IgD-negative memory B cell (primary cell): ENCODE data around the gene RPS19BP1. TPM values are rescaled to one million over a fixed set of nuclear protein-coding genes. Genes with fewer than 3 reads are reported as not detected.
"Not testable (repeated sequence)": the region's sequence is repeated elsewhere in the genome, so short reads cannot be mapped to it uniquely, and the experiment has no call there.

Experiments
- H3K27ac Mint-ChIP-seq, 3 donors: one replicate each; pipeline ENCODE4 v1.8.0; 2020 to 2022; ENCODE audit warnings: mild to moderate bottlenecking in 3 of 3, mixed read lengths in 3 of 3, moderate library complexity in 1 of 3
- H3K27me3 Mint-ChIP-seq: one replicate; pipeline ENCODE4 v1.8.0; 2021; ENCODE audit warnings: mixed read lengths
- H3K36me3 Mint-ChIP-seq: one replicate; pipeline ENCODE4 v1.8.0; 2020; ENCODE audit warnings: mild to moderate bottlenecking, mixed read lengths
- H3K4me1 Mint-ChIP-seq, 3 donors: one replicate each; pipeline ENCODE4 v1.8.0; 2020 to 2022; ENCODE audit warnings: mixed read lengths in 3 of 3, mild to moderate bottlenecking in 1 of 3
- H3K4me3 Mint-ChIP-seq, 4 donors: one replicate each; pipeline ENCODE4 v1.8.0; 2020 to 2022; ENCODE audit warnings: mild to moderate bottlenecking in 4 of 4, mixed read lengths in 4 of 4, moderate library complexity in 3 of 4
- H3K9me3 Mint-ChIP-seq, 3 donors: one replicate each; pipeline ENCODE4 v1.8.0; 2020 to 2021; ENCODE audit warnings: mixed read lengths in 3 of 3, mild to moderate bottlenecking in 1 of 3
- polyA plus RNA-seq: library from polyadenylated mRNA; unstranded; fragments of 300-500 nt; fragmentation: Illumina TruSeq; gene quantifications from one replicate; pipeline ENCODE4 v1.2.3, GENCODE V29; 2021

RPS19BP1 gene
- polyA plus RNA-seq, 1 donor from 2014 or later, result 156 TPM

DNA sequence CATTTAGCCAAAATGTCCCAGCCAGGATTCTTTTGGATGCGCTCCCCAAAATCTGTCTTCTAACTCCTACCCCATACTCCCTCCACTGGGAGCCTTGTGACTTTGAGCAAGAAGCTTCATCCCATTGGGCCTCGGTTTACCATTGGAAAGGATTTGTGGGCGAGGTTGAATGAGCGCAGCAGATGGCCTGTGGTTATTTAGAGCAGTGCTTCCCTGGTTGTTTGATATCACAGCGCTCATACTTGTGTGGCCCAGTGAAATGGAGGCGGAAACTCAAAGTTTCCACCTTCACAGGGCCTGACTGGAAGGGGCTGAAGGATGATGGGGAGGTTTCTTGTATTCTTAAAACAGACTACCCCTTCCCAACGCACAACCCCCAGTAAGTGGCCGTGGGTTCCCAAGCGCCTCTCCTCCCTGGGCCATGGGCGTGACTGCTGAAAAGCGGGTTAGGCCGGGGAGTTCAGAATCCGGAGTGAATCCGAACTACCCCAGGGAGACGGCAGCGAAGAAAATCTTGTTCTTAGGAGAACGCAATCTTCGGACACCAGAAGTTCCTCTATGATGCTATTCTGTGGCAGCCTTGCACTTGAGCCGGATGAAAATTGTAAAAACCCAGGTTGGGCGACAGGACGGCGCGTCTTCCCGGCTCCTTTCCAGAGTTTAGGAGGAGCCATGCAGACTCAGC is 13.4 kb downstream of the RPS19BP1 start:
- peaks cover 4% of the 10 kb centered on the region for H3K36me3 Mint-ChIP-seq
- no peaks in the 10 kb centered on the region for H3K27me3 Mint-ChIP-seq
- peak overlapping the region; percentile 85 to 99 (median 96) for H3K4me3 Mint-ChIP-seq
- peaks cover 29 to 40% (median 30%) of the 10 kb centered on the region in 3 donors for H3K4me1 Mint-ChIP-seq
- peaks cover 0 to 2% (median 0%) of the 10 kb centered on the region in 3 donors for H3K9me3 Mint-ChIP-seq
- H3K27ac Mint-ChIP-seq, result peak overlapping the region in 2 of 3 donors; percentile 93 to 95

DNA sequence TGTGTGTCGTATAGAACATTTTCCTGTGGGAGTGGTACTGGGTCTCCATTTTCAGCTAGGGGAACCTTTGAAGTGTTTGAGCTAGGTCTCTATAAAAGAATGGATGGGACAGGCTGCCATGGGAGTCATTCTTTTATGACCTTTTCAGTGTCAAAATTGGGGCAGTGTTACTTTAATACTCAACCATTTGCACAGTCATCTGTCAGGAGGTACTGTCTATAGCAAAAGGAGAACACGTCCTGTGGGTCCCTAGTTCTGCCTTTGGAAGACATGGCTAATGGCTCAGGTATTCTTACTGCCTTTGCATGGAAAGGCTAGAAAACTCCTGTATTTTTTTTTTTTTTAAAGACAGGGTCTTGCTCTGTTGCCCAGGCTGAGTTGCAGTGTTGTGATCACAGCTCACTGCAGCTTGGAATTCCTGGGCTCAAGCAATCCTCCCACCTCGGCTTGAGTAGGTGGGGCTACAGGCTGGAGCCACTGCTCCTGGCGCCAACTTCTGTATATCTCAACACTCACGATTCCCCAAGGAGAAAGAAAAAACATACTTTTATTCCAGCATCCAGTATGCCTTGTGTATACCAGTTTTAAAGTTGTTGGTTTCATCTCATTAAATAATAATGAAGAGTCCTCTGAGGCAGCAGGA is 14.3 kb downstream of the RPS19BP1 start:
- Mint-ChIP-seq H3K27me3 (no peaks in the 10 kb centered on the region), H3K9me3 (peaks cover 0 to 2% (median 0%) of the 10 kb centered on the region in 3 donors), H3K36me3 (peaks cover 4% of the 10 kb centered on the region), H3K27ac (peak overlapping the region in 2 of 3 donors; percentile 63 to 95), H3K4me1 (peaks cover 28 to 36% (median 30%) of the 10 kb centered on the region in 3 donors), H3K4me3 (peak overlapping the region; percentile 39 to 85 (median 59))

DNA sequence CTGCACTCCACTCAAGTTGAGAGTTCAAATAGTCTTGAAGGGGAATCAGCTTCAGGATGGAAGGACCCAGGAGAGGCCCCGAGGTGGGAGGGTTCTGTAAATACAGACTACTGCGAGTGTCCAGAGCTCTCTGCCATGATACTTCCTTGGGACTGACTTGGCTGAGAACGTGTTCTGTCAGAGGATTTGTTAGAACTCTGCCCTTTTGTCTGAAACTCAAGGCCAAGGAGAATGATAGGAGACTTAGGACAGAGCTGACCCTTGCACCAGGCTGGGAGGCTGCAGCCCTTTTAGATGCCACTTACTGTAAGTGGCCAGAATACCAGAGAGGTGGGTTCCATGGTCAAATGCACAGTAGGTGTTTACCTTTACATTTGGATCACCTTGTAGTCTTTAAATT is 15.1 kb downstream of the RPS19BP1 start:
- Mint-ChIP-seq H3K27ac (peak overlapping the region in 1 of 3 donors; percentile 10), H3K4me3 (peak overlapping the region in 2 of 4 donors; percentile 54 to 85), H3K4me1 (peaks cover 20 to 28% (median 26%) of the 10 kb centered on the region in 3 donors)

DNA sequence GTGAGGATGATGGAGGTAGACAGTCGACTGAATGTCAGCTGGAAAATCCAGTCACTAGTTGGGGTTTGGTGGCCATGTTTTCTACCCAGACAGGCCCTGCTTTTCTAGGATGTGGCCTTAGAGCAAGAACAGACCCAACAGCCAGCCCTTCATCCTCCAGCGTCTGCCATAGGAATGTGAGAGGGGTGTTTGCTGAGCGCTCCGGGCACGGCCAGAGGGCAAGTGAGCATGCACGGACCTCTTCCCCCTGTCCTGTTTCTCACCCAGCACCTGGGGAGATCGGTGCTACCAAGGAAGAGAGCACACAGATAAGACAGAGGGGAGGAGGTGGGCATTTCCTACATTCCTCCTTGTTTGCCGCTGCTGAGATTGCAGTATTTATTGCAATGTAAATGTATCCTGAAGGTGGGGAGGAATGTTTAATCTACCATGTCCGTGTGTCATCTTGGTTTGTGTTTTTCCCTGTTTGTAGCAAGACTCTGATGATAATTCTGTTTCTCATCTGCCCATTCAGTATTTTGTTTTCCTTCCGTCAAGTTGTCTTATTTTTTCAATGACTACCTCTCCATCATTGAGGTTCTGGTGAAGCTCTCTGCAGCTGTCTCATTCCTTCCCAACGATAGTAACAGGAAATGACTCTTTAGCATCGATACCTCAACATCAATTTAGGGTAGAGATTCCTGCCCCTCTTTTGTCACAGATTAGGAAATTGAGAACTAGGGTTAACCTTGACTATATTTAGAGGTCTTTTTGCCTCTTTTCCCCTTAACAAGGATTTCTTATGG is 17.1 kb downstream of the RPS19BP1 start:
- H3K4me1 Mint-ChIP-seq, result peaks cover 7 to 18% (median 17%) of the 10 kb centered on the region in 3 donors
- H3K27ac Mint-ChIP-seq, result peak overlapping the region; percentile 38 to 89 (median 47)
- H3K9me3 Mint-ChIP-seq, result peaks cover 0 to 2% (median 0%) of the 10 kb centered on the region in 3 donors
- H3K4me3 Mint-ChIP-seq, result peak overlapping the region in 1 of 4 donors; percentile 57
- H3K27me3 Mint-ChIP-seq, result no peaks in the 10 kb centered on the region
- H3K36me3 Mint-ChIP-seq, result no peaks in the 10 kb centered on the region

More for the DNA sequence above, 15.1 kb downstream of the RPS19BP1 start:
- peaks cover 4% of the 10 kb centered on the region for H3K36me3 Mint-ChIP-seq
- H3K27me3 Mint-ChIP-seq, result no peaks in the 10 kb centered on the region
- peaks cover 0 to 2% (median 0%) of the 10 kb centered on the region in 3 donors for H3K9me3 Mint-ChIP-seq

DNA sequence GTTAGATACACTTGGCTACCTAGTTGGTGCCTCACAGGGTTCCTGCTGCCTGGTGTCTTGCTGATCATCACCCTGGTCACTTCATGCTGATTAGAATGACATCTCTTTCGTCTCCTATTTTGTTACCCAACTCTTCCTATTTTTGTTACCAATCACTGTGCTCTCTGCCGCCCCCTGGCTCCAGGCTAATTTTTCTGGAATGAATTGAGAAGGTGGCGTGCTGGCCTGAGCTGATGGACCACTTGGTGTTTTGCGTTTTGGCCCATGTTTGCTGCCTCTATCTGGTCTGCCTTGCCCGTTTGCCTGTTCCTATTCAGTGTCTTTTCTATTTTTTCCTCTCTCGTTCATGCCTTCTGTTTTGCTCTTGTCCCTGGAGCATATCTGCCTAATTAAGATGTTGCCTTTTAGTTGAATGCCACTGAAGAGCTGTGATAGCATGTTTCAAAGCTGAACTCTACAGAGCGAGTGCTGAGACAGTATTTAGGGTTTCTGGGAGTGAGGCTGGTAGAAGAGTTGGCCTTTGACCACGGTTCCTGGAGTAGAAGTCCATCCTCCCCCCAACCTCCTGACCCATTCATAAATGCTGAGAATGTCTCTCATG is 18.1 kb downstream of the RPS19BP1 start:
- Mint-ChIP-seq H3K27ac (peak overlapping the region in 2 of 3 donors; percentile 74 to 78), H3K4me1 (peaks cover 11 to 22% (median 17%) of the 10 kb centered on the region in 3 donors), H3K9me3 (no peaks in the 10 kb centered on the region), H3K4me3 (peak overlapping the region in 1 of 4 donors; percentile 77), H3K36me3 (no peaks in the 10 kb centered on the region), H3K27me3 (no peaks in the 10 kb centered on the region)

DNA sequence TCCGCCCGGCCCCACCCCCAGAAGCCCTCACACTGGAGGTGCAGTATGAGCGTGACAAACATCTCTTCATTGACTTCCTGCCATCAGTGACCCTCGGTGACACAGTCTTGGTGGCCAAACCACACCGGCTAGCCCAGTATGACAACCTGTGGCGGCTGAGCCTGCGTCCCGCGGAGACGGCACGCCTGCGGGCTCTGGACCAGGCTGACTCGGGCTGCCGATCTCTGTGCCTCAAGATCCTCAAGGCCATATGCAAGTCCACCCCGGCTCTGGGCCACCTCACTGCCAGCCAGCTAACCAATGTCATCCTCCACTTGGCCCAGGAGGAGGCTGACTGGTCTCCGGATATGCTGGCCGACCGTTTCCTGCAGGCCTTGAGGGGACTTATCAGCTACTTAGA is 18.8 kb downstream of the RPS19BP1 start:
- Mint-ChIP-seq H3K27ac (no peak overlapping the region), H3K4me3 (peak overlapping the region in 1 of 4 donors; percentile 75), H3K36me3 (peaks cover 3% of the 10 kb centered on the region), H3K4me1 (peaks cover 16 to 21% (median 21%) of the 10 kb centered on the region in 3 donors), H3K9me3 (no peaks in the 10 kb centered on the region), H3K27me3 (no peaks in the 10 kb centered on the region)

DNA sequence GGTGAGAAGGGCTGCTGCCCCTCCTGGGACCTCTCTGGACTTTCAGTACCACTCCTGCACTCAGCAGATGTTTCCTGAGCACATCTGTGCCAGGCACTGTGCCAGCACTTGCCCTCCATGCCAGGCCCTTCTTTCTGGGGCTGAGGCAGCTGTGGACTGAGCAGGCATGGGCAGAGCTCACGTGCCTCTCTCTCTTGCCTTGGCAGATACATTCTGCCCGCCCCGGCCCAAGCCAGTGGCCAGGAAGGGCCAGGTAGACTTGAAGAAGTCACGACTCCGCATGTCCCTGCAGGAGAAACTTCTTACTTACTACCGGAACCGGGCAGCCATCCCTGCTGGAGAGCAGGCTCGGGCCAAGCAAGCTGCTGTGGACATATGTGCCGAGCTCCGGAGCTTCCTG is 20.5 kb downstream of the RPS19BP1 start:
- no peak overlapping the region for H3K27ac Mint-ChIP-seq
- H3K4me3 Mint-ChIP-seq, result no peak overlapping the region
- no peaks in the 10 kb centered on the region for H3K9me3 Mint-ChIP-seq
- H3K36me3 Mint-ChIP-seq, result peaks cover 3% of the 10 kb centered on the region
- H3K27me3 Mint-ChIP-seq, result no peaks in the 10 kb centered on the region
- H3K4me1 Mint-ChIP-seq, result peaks cover 20 to 28% (median 28%) of the 10 kb centered on the region in 3 donors

DNA sequence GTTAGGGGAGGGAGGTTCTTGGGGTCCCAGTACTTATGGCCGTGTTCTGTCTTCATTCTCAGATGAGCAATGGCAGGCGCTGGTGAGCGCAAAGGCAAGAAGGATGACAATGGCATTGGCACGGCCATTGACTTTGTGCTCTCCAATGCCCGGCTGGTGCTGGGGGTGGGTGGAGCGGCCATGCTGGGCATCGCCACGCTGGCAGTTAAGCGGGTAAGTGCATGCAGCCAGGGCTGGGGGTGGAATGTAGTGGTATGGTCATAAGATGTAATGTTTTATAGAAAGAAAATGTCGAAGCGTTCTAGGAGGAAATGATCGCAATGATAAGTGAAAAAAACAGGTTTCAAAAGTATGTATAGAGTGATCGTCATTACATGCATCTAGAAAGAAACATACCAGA is 21.3 kb downstream of the RPS19BP1 start:
- no peaks in the 10 kb centered on the region for H3K9me3 Mint-ChIP-seq
- H3K27me3 Mint-ChIP-seq, result no peaks in the 10 kb centered on the region
- peak overlapping the region in 1 of 3 donors; percentile 31 for H3K27ac Mint-ChIP-seq
- H3K4me3 Mint-ChIP-seq, result peak overlapping the region in 1 of 4 donors; percentile 23
- H3K4me1 Mint-ChIP-seq, result peaks cover 23 to 33% (median 31%) of the 10 kb centered on the region in 3 donors
- peaks cover 5% of the 10 kb centered on the region for H3K36me3 Mint-ChIP-seq

DNA sequence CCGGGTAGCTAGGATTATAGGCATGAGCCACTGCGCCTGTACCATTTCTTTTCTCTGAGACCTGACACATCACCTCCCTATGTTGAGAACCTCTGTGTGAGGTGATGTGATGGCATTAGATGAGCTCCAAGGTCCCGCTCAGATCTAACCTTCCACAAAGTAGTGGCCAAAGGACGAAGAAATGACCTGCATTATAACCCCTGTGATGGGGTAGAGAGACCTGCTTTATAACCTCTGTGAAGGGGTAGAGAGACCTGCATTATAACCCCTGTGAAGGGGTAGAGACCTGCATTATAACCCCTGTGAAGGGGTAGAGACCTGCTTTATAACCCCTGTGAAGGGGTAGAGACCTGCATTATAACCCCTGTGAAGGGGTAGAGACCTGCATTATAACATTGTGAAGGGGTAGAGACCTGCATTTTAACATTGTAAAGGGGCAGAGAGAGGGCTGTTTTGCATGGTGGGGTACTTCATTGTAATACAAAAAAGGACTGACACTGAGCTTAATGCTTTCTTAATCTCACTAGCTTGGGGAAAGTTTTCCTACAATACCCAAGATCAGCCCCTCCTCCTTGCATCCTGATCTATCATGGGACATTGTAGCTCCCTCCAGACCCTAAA is 21.9 kb downstream of the RPS19BP1 start:
- H3K4me3 Mint-ChIP-seq, result peak overlapping the region in 1 of 4 donors; percentile 23
- H3K4me1 Mint-ChIP-seq, result peaks cover 24 to 31% (median 31%) of the 10 kb centered on the region in 3 donors
- H3K9me3 Mint-ChIP-seq, result no peaks in the 10 kb centered on the region
- H3K36me3 Mint-ChIP-seq, result peaks cover 5% of the 10 kb centered on the region
- H3K27ac Mint-ChIP-seq, result peak overlapping the region in 1 of 3 donors; percentile 31
- no peaks in the 10 kb centered on the region for H3K27me3 Mint-ChIP-seq

DNA sequence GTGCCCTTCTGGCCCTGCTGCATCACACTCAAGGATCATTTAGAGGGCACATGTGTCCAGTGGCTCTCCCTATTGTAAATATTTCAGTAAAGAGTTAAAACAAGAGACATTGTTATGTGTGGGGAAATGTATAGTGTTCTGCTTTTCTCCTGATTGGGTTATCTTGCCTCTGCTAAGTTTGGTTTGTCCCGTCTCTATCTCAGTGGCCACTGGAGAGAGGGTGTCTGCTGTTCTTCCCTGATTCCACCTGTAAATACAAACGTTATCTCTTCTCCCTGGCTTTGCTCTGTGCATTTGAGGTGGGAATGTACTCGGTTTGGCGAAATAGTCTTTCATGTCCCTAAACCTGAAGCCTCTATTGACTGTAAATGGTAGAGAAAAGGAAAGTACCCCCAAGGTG is 24.2 kb downstream of the RPS19BP1 start:
- Mint-ChIP-seq H3K27ac (peak overlapping the region in 2 of 3 donors; percentile 13 to 77), H3K27me3 (no peaks in the 10 kb centered on the region), H3K4me3 (peak overlapping the region in 2 of 4 donors; percentile 28 to 63), H3K9me3 (no peaks in the 10 kb centered on the region), H3K4me1 (peaks cover 26 to 32% (median 28%) of the 10 kb centered on the region in 3 donors), H3K36me3 (peaks cover 12% of the 10 kb centered on the region)

DNA sequence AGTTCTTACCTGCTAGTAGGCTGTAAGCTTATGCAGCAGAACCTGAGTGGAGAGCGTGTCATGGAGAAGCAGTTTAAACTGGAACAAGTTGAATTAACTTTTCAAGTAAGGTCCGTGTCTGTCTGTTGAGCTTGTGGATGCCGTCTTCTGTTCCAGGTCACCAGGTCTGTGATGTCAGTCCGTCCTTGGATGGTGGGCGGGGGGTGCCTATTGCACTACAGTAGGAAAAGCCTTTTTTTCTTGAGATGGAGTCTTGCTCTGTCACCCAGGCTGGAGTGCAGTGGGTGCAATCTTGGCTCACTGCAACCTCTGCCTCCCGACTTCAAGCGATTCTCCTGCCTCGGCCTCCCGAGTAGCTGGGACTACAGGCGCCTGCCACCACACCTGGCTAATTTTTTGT is 25.5 kb downstream of the RPS19BP1 start:
- H3K4me3 Mint-ChIP-seq, H3K27me3 Mint-ChIP-seq, H3K9me3 Mint-ChIP-seq: not testable (repeated sequence)
- Mint-ChIP-seq H3K4me1 (peaks cover 32 to 39% (median 32%) of the 10 kb centered on the region in 3 donors), H3K36me3 (peaks cover 14% of the 10 kb centered on the region), H3K27ac (peak overlapping the region in 1 of 3 donors; percentile 12)

DNA sequence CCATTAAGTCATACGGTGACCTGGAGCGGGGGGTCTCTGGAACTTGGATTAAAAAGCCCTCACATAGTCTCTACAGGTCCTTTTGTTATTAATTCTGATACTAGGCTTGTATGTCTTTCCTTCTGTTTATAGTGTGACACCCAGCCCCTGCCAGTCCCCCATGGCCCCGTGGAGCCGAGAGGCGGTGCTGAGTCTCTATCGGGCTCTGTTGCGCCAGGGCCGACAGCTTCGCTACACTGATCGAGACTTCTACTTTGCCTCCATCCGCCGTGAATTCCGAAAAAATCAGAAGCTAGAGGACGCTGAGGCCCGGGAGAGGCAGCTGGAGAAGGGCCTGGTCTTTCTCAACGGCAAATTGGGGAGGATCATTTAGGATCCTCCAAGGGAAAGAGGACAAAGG is 28.5 kb downstream of the RPS19BP1 start:
- H3K27me3 Mint-ChIP-seq, result no peaks in the 10 kb centered on the region
- H3K27ac Mint-ChIP-seq, result peak overlapping the region in 2 of 3 donors; percentile 11 to 35
- peaks cover 29 to 33% (median 29%) of the 10 kb centered on the region in 3 donors for H3K4me1 Mint-ChIP-seq
- peaks cover 11% of the 10 kb centered on the region for H3K36me3 Mint-ChIP-seq
- H3K9me3 Mint-ChIP-seq, result no peaks in the 10 kb centered on the region
- H3K4me3 Mint-ChIP-seq, result peak overlapping the region; percentile 74 to 98 (median 91)

DNA sequence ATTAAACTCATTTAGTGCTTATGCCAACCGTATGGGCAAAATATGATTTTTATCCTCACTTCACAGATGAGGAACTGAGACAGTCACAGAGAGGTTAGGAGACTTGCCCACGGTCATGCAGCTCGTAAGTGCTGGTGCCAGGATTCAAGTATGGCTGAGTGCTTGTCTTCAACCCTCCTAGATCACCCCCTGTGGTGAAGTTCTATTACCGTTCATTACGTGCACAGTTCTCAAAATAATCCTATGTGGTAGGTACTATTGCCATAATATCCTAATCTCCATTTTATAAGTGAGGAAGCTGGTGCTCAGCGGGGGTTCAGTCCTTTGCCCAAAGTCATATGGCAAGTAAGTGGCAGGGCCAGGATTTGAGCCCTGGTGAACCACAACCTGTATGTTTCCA is 28.9 kb downstream of the RPS19BP1 start:
- H3K27me3 Mint-ChIP-seq, result no peaks in the 10 kb centered on the region
- peak overlapping the region in 2 of 3 donors; percentile 35 to 75 for H3K27ac Mint-ChIP-seq
- H3K4me3 Mint-ChIP-seq, result peak overlapping the region; percentile 87 to 98 (median 94)
- H3K4me1 Mint-ChIP-seq, result peaks cover 26 to 30% (median 28%) of the 10 kb centered on the region in 3 donors
- H3K36me3 Mint-ChIP-seq, result peaks cover 11% of the 10 kb centered on the region
- H3K9me3 Mint-ChIP-seq, result no peaks in the 10 kb centered on the region
